HEK293T (cell line): ENCODE data around the gene DCLRE1B.

Experiments
- ARNT ChIP-seq: fragments of 450-650 bp; IDR thresholded peaks from 2 replicates; pipeline ENCODE4 v1.6.1; 2017; ENCODE audit warnings: mild to moderate bottlenecking
- BHLHE40 ChIP-seq: fragments of 450-650 bp; IDR thresholded peaks from 2 replicates; pipeline ENCODE4 v1.6.1; 2016; ENCODE audit warnings: mild to moderate bottlenecking, moderate library complexity, borderline replicate concordance
- CTBP1 ChIP-seq: fragments of 450-650 bp; IDR thresholded peaks from 2 replicates; pipeline ENCODE4 v1.6.1; 2016; ENCODE audit warnings: borderline replicate concordance
- ELF4 ChIP-seq: fragments of 450-650 bp; IDR thresholded peaks from 2 replicates; pipeline ENCODE4 v1.6.1; 2017; ENCODE audit warnings: antibody characterized with exemption
- FOXA1 ChIP-seq: fragments of 450-650 bp; IDR thresholded peaks from 2 replicates; pipeline ENCODE4 v1.6.1; 2016; ENCODE audit warnings: mild to moderate bottlenecking
- FOXK2 ChIP-seq: fragments of 450-650 bp; IDR thresholded peaks from 2 replicates; pipeline ENCODE4 v1.6.1; 2016; ENCODE audit warnings: mild to moderate bottlenecking
- FOXM1 ChIP-seq: fragments of 450-650 bp; IDR thresholded peaks from 2 replicates; pipeline ENCODE4 v1.6.1; 2017; ENCODE audit warnings: mild to moderate bottlenecking, borderline replicate concordance
- HDGF ChIP-seq: fragments of 450-650 bp; IDR thresholded peaks from 2 replicates; pipeline ENCODE4 v1.6.1; 2017; ENCODE audit warnings: antibody characterized with exemption, borderline replicate concordance
- L3MBTL2 ChIP-seq: fragments of 450-650 bp; conservative IDR thresholded peaks from 2 replicates; pipeline ENCODE4 v1.6.1; 2016; ENCODE audit warnings: mild to moderate bottlenecking
- LEF1 ChIP-seq: fragments of 450-650 bp; IDR thresholded peaks from 2 replicates; pipeline ENCODE4 v1.6.1; 2017; ENCODE audit warnings: mild to moderate bottlenecking, borderline replicate concordance
- NFRKB ChIP-seq: fragments of 450-650 bp; IDR thresholded peaks from 2 replicates; pipeline ENCODE4 v1.6.1; 2016; ENCODE audit warnings: mild to moderate bottlenecking, moderate library complexity
- SP1 ChIP-seq: fragments of 450-650 bp; IDR thresholded peaks from 2 replicates; pipeline ENCODE4 v1.6.1; 2017
- SUZ12 ChIP-seq: fragments of 450-650 bp; IDR thresholded peaks from 2 replicates; pipeline ENCODE4 v1.6.1; 2016; ENCODE audit warnings: mild to moderate bottlenecking
- ZNF384 ChIP-seq: fragments of 450-650 bp; IDR thresholded peaks from 2 replicates; pipeline ENCODE4 v1.6.1; 2016

DNA sequence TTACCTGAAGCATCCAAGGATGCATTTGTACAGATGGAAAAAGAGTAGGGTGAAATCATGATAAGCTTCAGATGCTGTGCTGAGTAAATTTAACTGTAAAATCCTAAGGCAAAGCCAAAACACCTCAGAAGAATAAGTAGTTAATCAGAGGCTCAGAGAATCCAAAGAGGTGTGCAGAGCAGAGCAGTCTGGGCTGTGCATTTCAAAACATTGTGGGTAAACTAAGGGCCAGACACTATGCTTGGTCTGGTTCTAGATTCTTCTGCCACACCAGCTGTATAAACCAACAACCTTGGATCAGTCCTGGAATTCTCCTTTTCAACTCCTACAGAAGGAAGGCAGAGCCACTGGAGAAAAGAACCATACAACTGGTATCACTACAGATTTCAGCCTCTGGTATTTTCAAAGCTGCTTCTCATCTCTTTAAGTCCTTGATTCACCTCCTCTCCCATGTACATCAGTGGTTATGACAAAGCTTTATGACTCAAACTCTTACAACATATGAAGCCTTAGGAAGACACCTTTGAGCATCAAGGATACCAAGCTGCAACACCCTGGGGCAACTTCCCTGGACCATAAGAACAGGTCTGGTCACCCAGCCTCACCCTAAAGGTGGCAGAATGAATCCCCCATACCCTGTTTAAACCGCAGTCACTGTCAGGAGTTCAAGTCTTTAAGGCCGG lies 12.4 kb downstream of the DCLRE1B start:
- no peak for TF ChIP-seq SP1
- TF ChIP-seq ZNF384, result no peak
- no peak for TF ChIP-seq ARNT
- TF ChIP-seq L3MBTL2, result no peak
- TF ChIP-seq FOXK2, result no peak
- no peak for TF ChIP-seq ELF4
- no peak for TF ChIP-seq HDGF
- no peak for TF ChIP-seq BHLHE40
- TF ChIP-seq FOXA1, result no peak
- no peak for TF ChIP-seq FOXM1
- TF ChIP-seq CTBP1, result no peak
- TF ChIP-seq NFRKB, result no peak
- TF ChIP-seq SUZ12, result no peak
- TF ChIP-seq LEF1, result no peak
